H1 (cell line): ENCODE measurements around the gene CDH15. TPM values are rescaled to one million over a fixed set of nuclear protein-coding genes. Genes with fewer than 3 reads are reported as not detected.

ENCODE experiments used
- CTCF ChIA-PET: fragments of 300-600 bp; sonication (Branson Sonifier 250); formaldehyde crosslinking; loops from one replicate; lab custom pipeline; 2021; ENCODE audit not compliant: partially characterized antibody; lab: Charles Lee
- POLR2A ChIA-PET: fragments of 300-600 bp; sonication (Branson Sonifier 250); formaldehyde crosslinking; loops from one replicate; lab custom pipeline; 2021; ENCODE audit warnings: inconsistent platforms; ENCODE audit not compliant: partially characterized antibody; lab: Charles Lee
- DNase-seq, 2 experiments: peaks; one replicate each; pipeline versions ENCODE4 v3.0.0 to v3.0.0-alpha.2; 2010 to 2022; ENCODE audit warnings: low spot score in 2 of 2, low read depth in 1 of 2, mixed read lengths in 1 of 2
- FAIRE-seq: peaks from 2 replicates; lab custom pipeline; 2011; peaks lifted over from hg19 to GRCh38; lab: Jason Lieb, UNC
- H2AFZ ChIP-seq: 2 replicates; pipeline ENCODE4 v1.8.1; 2012; ENCODE audit warnings: low read length, inconsistent platforms
- H2AK5ac ChIP-seq: 2 replicates; pipeline ENCODE4 v1.6.1; 2013; ENCODE audit warnings: low read depth, low read length
- H2BK120ac ChIP-seq: replicated peaks from 2 replicates; pipeline ENCODE3; 2013; ENCODE audit warnings: low read depth, low read length, inconsistent platforms
- H2BK12ac ChIP-seq: 2 replicates; pipeline ENCODE4 v1.6.1; 2013; ENCODE audit warnings: low read depth, low read length
- H2BK15ac ChIP-seq: 2 replicates; pipeline ENCODE4 v1.6.1; 2013; ENCODE audit warnings: low read length
- H2BK20ac ChIP-seq: 2 replicates; pipeline ENCODE4 v1.6.1; 2013; ENCODE audit warnings: low read length
- H2BK5ac ChIP-seq: 2 replicates; pipeline ENCODE4 v1.6.1; 2013; ENCODE audit warnings: low read depth, low read length
- H3K14ac ChIP-seq: 2 replicates; pipeline ENCODE4 v1.6.1; 2013; ENCODE audit warnings: inconsistent platforms; ENCODE audit not compliant: insufficient read length
- H3K18ac ChIP-seq: 2 replicates; pipeline ENCODE4 v1.6.1; 2013; ENCODE audit warnings: low read length; ENCODE audit errors: extremely low read depth
- H3K23ac ChIP-seq: 2 replicates; pipeline ENCODE4 v1.6.1; 2013; ENCODE audit warnings: inconsistent platforms; ENCODE audit not compliant: insufficient read length
- H3K23me2 ChIP-seq: 2 replicates; pipeline ENCODE4 v1.6.1; 2013; ENCODE audit warnings: low read depth, low read length
- H3K27ac ChIP-seq: 2 replicates; pipeline ENCODE4 v1.6.1; 2011; ENCODE audit warnings: low read depth, low read length, inconsistent platforms
- H3K27me3 ChIP-seq, 4 experiments: replicated peaks in 1 of 4; 1 replicate in 1 of 4; 2 replicates in 3 of 4; pipeline versions ENCODE4 v1.6.1 to v1.8.1; 2011 to 2013; ENCODE audit warnings: low read length in 3 of 4, mild to moderate bottlenecking in 3 of 4, inconsistent platforms in 2 of 4, mixed read lengths in 2 of 4, moderate library complexity in 1 of 4; ENCODE audit not compliant: control insufficient read depth in 3 of 4, insufficient read depth in 3 of 4; ENCODE audit errors: extremely low read depth in 1 of 4
- H3K36me3 ChIP-seq, 4 experiments: 2 replicates each; pipeline versions ENCODE4 v1.6.1 to v1.8.1; 2011 to 2013; ENCODE audit warnings: mild to moderate bottlenecking in 4 of 4, low read length in 3 of 4, moderate library complexity in 2 of 4, control low read depth in 1 of 4, inconsistent platforms in 1 of 4; ENCODE audit not compliant: insufficient read depth in 4 of 4, control insufficient read depth in 2 of 4
- H3K4ac ChIP-seq: replicated peaks from 2 replicates; pipeline ENCODE3; 2013; ENCODE audit warnings: low read length, low read depth, mixed read lengths, inconsistent platforms; ENCODE audit not compliant: insufficient read length
- H3K4me1 ChIP-seq, 4 experiments: replicated peaks in 1 of 4; 1 replicate in 1 of 4; 2 replicates in 3 of 4; pipeline versions ENCODE4 v1.6.1 to v1.8.1; 2011 to 2013; ENCODE audit warnings: low read length in 3 of 4, inconsistent platforms in 2 of 4, mixed read lengths in 1 of 4; ENCODE audit not compliant: insufficient read depth in 4 of 4, control insufficient read depth in 3 of 4
- H3K4me2 ChIP-seq, 2 experiments: 2 replicates each; pipeline versions ENCODE4 v1.6.1 to v1.8.1; 2011 to 2013; ENCODE audit warnings: low read depth in 2 of 2, low read length in 2 of 2, control low read depth in 1 of 2, inconsistent platforms in 1 of 2, mild to moderate bottlenecking in 1 of 2; ENCODE audit not compliant: insufficient read depth in 1 of 2
- H3K4me3 ChIP-seq, 4 experiments: fragments of 200-600, 300-600 bp in 1 of 4; sonication (generic), shearing (Covaris generic), sonication (Bioruptor Twin) in 1 of 4; 2 replicates each; pipeline versions ENCODE4 v1.5.1 to v1.8.1; 2011 to 2016; ENCODE audit warnings: low read length in 4 of 4, low read depth in 3 of 4, control low read depth in 2 of 4, inconsistent platforms in 2 of 4, mild to moderate bottlenecking in 2 of 4, mixed read lengths in 1 of 4, moderate library complexity in 1 of 4; ENCODE audit not compliant: insufficient read depth in 2 of 4; ENCODE audit errors: extremely low read depth in 1 of 4
- H3K56ac ChIP-seq: replicated peaks from 2 replicates; pipeline ENCODE3; 2013; ENCODE audit warnings: low read depth, mild to moderate bottlenecking, mixed read lengths, low read length, inconsistent platforms; ENCODE audit not compliant: insufficient read length
- H3K79me1 ChIP-seq: 2 replicates; pipeline ENCODE4 v1.6.1; 2013; ENCODE audit warnings: low read depth, low read length, control low read depth
- H3K79me2 ChIP-seq, 2 experiments: 2 replicates each; pipeline versions ENCODE4 v1.6.1 to v1.8.1; 2012 to 2013; ENCODE audit warnings: low read length in 2 of 2, mild to moderate bottlenecking in 2 of 2, inconsistent platforms in 1 of 2; ENCODE audit not compliant: insufficient read depth in 2 of 2, control insufficient read depth in 1 of 2
- H3K9ac ChIP-seq, 4 experiments: replicated peaks in 1 of 4; 1 replicate in 1 of 4; 2 replicates in 3 of 4; pipeline versions ENCODE4 v1.6.1 to v1.8.1; 2011 to 2013; ENCODE audit warnings: low read depth in 3 of 4, low read length in 3 of 4, control low read depth in 2 of 4, mild to moderate bottlenecking in 2 of 4, moderate library complexity in 2 of 4, inconsistent platforms in 1 of 4; ENCODE audit errors: extremely low read depth in 1 of 4
- H3K9me3 ChIP-seq, 2 experiments: 2 replicates each; pipeline versions ENCODE4 v1.6.1 to v1.8.1; 2012 to 2013; ENCODE audit warnings: mild to moderate bottlenecking in 2 of 2, moderate library complexity in 2 of 2, control low read depth in 1 of 2, inconsistent platforms in 1 of 2, low read depth in 1 of 2, low read length in 1 of 2, mixed read lengths in 1 of 2; ENCODE audit not compliant: insufficient read depth in 2 of 2
- H4K20me1 ChIP-seq, 2 experiments: replicated peaks in 1 of 2; 2 replicates each; pipeline versions ENCODE3 to v1.8.1; 2011 to 2013; ENCODE audit warnings: inconsistent platforms in 2 of 2, low read length in 2 of 2, mild to moderate bottlenecking in 1 of 2; ENCODE audit not compliant: insufficient read depth in 2 of 2, control insufficient read depth in 1 of 2
- H4K5ac ChIP-seq: 2 replicates; pipeline ENCODE4 v1.6.1; 2013; ENCODE audit warnings: low read length, low read depth, mixed read lengths, inconsistent platforms; ENCODE audit not compliant: insufficient read length
- H4K8ac ChIP-seq: 2 replicates; pipeline ENCODE4 v1.8.0; 2013; ENCODE audit warnings: mild to moderate bottlenecking, moderate library complexity, low read length, inconsistent platforms; ENCODE audit not compliant: insufficient read depth; ENCODE audit errors: extremely low read depth
- H4K91ac ChIP-seq: replicated peaks from 2 replicates; pipeline ENCODE3; 2013; ENCODE audit warnings: low read length, mixed read lengths, inconsistent platforms; ENCODE audit not compliant: insufficient read length
- BCL11A ChIP-seq, 2 experiments: IDR thresholded peaks; one replicate each; pipeline ENCODE4 v1.6.1; 2011; ENCODE audit warnings: low read depth in 2 of 2, low read length in 2 of 2, mild to moderate bottlenecking in 2 of 2
- CEBPB ChIP-seq: IDR thresholded peaks from 2 replicates; pipeline ENCODE4 v1.6.1; 2012; ENCODE audit warnings: low read depth, low read length
- FOSL1 ChIP-seq: IDR thresholded peaks from 2 replicates; pipeline ENCODE4 v1.6.1; 2011; ENCODE audit warnings: mild to moderate bottlenecking, low read depth, low read length, moderate library complexity; ENCODE audit not compliant: insufficient read depth
- POU5F1 ChIP-seq: IDR thresholded peaks from 2 replicates; pipeline ENCODE4 v1.6.1; 2011; ENCODE audit warnings: low read depth, mild to moderate bottlenecking, low read length, moderate library complexity
- RNF2 ChIP-seq: fragments of 200-900, 300-1000 bp; sonication (generic); IDR thresholded peaks from 2 replicates; pipeline ENCODE4 v1.7.1; 2016; ENCODE audit warnings: borderline replicate concordance, low read depth, mild to moderate bottlenecking, antibody characterized with exemption, low read length; ENCODE audit not compliant: poor library complexity, severe bottlenecking; ENCODE audit errors: missing control alignments
- SIRT6 ChIP-seq: IDR thresholded peaks from one replicate; pipeline ENCODE4 v1.7.1; 2012; ENCODE audit warnings: low read length, inconsistent platforms
- SIX5 ChIP-seq: IDR thresholded peaks from 2 replicates; pipeline ENCODE4 v1.6.1; 2011; ENCODE audit warnings: mild to moderate bottlenecking, low read depth, low read length
- SP4 ChIP-seq: IDR thresholded peaks from 2 replicates; pipeline ENCODE4 v1.6.1; 2012; ENCODE audit warnings: low read length, inconsistent platforms
- SUZ12 ChIP-seq: fragments of 200-600 bp; sonication (generic); IDR thresholded peaks from 2 replicates; pipeline ENCODE4 v1.6.1; 2012; ENCODE audit warnings: mild to moderate bottlenecking, inconsistent platforms, low read length, moderate library complexity, mixed read lengths
- ZNF274 ChIP-seq: IDR thresholded peaks from 2 replicates; pipeline ENCODE4 v1.7.0; 2012; ENCODE audit warnings: low read length, borderline replicate concordance; ENCODE audit errors: extremely low read depth
- WGBS, 2 experiments: shearing (Covaris generic) in 1 of 2; methylation state at CpG; one replicate each; pipeline versions ENCODE4 v1.1.6 to v1.1.7; 2013 to 2015; ENCODE audit warnings: low lambda C conversion rate in 2 of 2, mixed read lengths in 2 of 2, inconsistent platforms in 1 of 2, low coverage in 1 of 2, missing lambda C conversion rate in 1 of 2; ENCODE audit not compliant: insufficient replicate concordance in 2 of 2, insufficient coverage in 1 of 2, insufficient read length in 1 of 2; ENCODE audit errors: extremely low coverage in 1 of 2, missing lambda C conversion rate in 1 of 2; 5-methylcytosine and 5-hydroxymethylcytosine counted together
- polyA plus RNA-seq, 7 experiments: library from polyadenylated mRNA; depleted of rRNA in 3 of 7; stranded (reverse) in 5 of 7; unstranded in 2 of 7; fragments of >200 nt in 5 of 7; fragments of 200-250 nt in 2 of 7; gene quantifications; 1 replicate in 5 of 7; 2 replicates in 1 of 7; 4 replicates in 1 of 7; pipeline versions ENCODE4 v1.2.1 to v1.2.3, GENCODE V29; 2011 to 2013; ENCODE audit warnings: missing spikeins in 2 of 7, mixed read lengths in 2 of 7
- total RNA-seq: library from RNA; stranded (reverse); fragmentation: NEBNext Ultra II Directional; extraction: Animal tissue kit (Norgen Biotek cat#: 25700); gene quantifications from 2 replicates; pipeline ENCODE4 v1.2.1, GENCODE V29; 2021
- TF ChIP-seq, protein P1 (sequence below): IDR thresholded peaks from 2 replicates; pipeline ENCODE4 v1.6.1; 2012; ENCODE audit warnings: low read length, inconsistent platforms

The CDH15 gene
- total and polyA plus RNA-seq, 2 of the 8 experiments (the other 6 are each of a cell fraction or from before 2014, with no cell fraction given) = 0.50 to 0.82 TPM

GRCh38 chr16:89187032-89187769 lies 15.7 kb downstream of the CDH15 start:
- Histone ChIP-seq H3K27me3 (peaks cover 0 to 9% (median 6%) of the 10 kb centered on the region in 4 experiments; a peak in 6 of 7 replicates), H3K4me2 (no peak overlapping the region), H3K4me3 (no peak overlapping the region), H4K8ac (no peak overlapping the region), H3K79me1 (no peaks in the 10 kb centered on the region), H3K14ac (no peak overlapping the region), H2BK20ac (no peak overlapping the region), H2AK5ac (no peak overlapping the region), H2BK5ac (no peak overlapping the region), H3K4me1 (no peaks in the 10 kb centered on the region; a peak in 1 of 7 replicates), H2BK12ac (no peak overlapping the region), H4K20me1 (peaks cover 0 to 4% of the 10 kb centered on the region in 2 experiments), H3K18ac (no peak overlapping the region), H2BK120ac (no peak overlapping the region), H4K91ac (no peak overlapping the region), H3K9me3 (no peaks in the 10 kb centered on the region; a peak in 1 of 4 replicates), H3K23ac (no peak overlapping the region), H3K27ac (no peak overlapping the region), H3K56ac (no peak overlapping the region), H3K36me3 (no peaks in the 10 kb centered on the region), H4K5ac (no peak overlapping the region), H2AFZ (no peak overlapping the region), H3K79me2 (no peaks in the 10 kb centered on the region), H2BK15ac (no peak overlapping the region), H3K9ac (no peak overlapping the region), H3K23me2 (peaks cover 4% of the 10 kb centered on the region; the same call in 1 of the 2 replicates), H3K4ac (no peak overlapping the region)
- ChIA-PET POLR2A (interaction anchor here (0.6 to 0.9 kb wide), 2 partner anchors 10 to 30 kb away, joined by 3 read pairs; partner anchors contain the start of gene ZNF778), CTCF (interaction anchor here (1.1 kb wide), 1 partner anchor 31 kb away, joined by 3 read pairs; no protein-coding TSS in a partner anchor)
- FAIRE-seq (no peak), DNase-seq (peak in 1 of 2 experiments; percentile 50)
- WGBS, 2 experiments = 82% methylated on average over 18 of the region's 19 CpGs; no CpG with 5 or more reads in 1 of the 2 experiments
- TF ChIP-seq CEBPB (no peak), RNF2 (no peak), SP4 (no peak), BCL11A (IDR thresholded peaks at IDR 0.05; ENCODE audit: low read depth in 2 of 2, low read length in 2 of 2) (no peak), SIRT6 (no peak), SUZ12 (no peak), SIX5 (no peak), POU5F1 (no peak), FOSL1 (no peak), ZNF274 (no peak)
- TF ChIP-seq, protein P1, sequence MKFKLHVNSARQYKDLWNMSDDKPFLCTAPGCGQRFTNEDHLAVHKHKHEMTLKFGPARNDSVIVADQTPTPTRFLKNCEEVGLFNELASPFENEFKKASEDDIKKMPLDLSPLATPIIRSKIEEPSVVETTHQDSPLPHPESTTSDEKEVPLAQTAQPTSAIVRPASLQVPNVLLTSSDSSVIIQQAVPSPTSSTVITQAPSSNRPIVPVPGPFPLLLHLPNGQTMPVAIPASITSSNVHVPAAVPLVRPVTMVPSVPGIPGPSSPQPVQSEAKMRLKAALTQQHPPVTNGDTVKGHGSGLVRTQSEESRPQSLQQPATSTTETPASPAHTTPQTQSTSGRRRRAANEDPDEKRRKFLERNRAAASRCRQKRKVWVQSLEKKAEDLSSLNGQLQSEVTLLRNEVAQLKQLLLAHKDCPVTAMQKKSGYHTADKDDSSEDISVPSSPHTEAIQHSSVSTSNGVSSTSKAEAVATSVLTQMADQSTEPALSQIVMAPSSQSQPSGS = no peak
